ENCODE measurements around the gene ARHGAP23. TPM values are rescaled to one million over a fixed set of nuclear protein-coding genes. Genes with fewer than 3 reads are reported as not detected.
"Not testable (repeated sequence)": the region's sequence is repeated elsewhere in the genome, so short reads cannot be mapped to it uniquely, and the experiment has no call there.

ARHGAP23 gene
- total RNA-seq, 1 experiment from 2014 or later, result 129 TPM

- intact Hi-C loops (cut with micrococcal nuclease; ENCODE audit: unreplicated experiment), result no loop called here
- Histone ChIP-seq H3K79me2 (ENCODE audit: low read depth) (no peaks in the 10 kb centered on the region), H3K4me3 (no peak overlapping the region), H4K20me1 (ENCODE audit: insufficient read depth) (no peaks in the 10 kb centered on the region), H3F3A (ENCODE audit: insufficient read depth, low read depth) (peaks cover 11% of the 10 kb centered on the region; the same call in 1 of the 2 replicates), H3K4me1 (replicated peaks; ENCODE audit: insufficient read depth) (no peaks in the 10 kb centered on the region), H3K9me2 (ENCODE audit: insufficient read depth) (no peaks in the 10 kb centered on the region), H3K27me3 (ENCODE audit: insufficient read depth, low read depth) (no peaks in the 10 kb centered on the region), H2AFZ (no peak overlapping the region), H3K27ac (no peak overlapping the region), H3K9me3 (ENCODE audit: insufficient read depth, low read depth) (no peaks in the 10 kb centered on the region), H3K4me2 (no peak overlapping the region), H3K36me3 (ENCODE audit: low read depth) (no peaks in the 10 kb centered on the region)
- ChIA-PET CTCF (no interaction called here), POLR2A (ENCODE audit: unreplicated experiment) (no interaction called here)
- TF ChIP-seq EZH2 (IDR thresholded peaks at IDR 0.05; ENCODE audit: low read depth) (no peak), CTCF (conservative IDR thresholded peaks at IDR 0.05) (no peak)
- no TSS peak for BruUV-seq (replicated peaks)
- no peak for DNase-seq
Measured at GRCh38 chr17:38510421-38511149, 82.3 kb downstream of the ARHGAP23 start.

- DNase-seq, result no peak
- Histone ChIP-seq H3K36me3 (ENCODE audit: low read depth) (no peaks in the 10 kb centered on the region), H3K4me3 (no peak overlapping the region), H3K79me2 (ENCODE audit: low read depth) (no peaks in the 10 kb centered on the region), H3K27ac (no peak overlapping the region), H3K27me3 (ENCODE audit: insufficient read depth, low read depth) (no peaks in the 10 kb centered on the region), H3K9me3 (ENCODE audit: insufficient read depth, low read depth) (no peaks in the 10 kb centered on the region), H3K4me2 (no peak overlapping the region), H3K4me1 (replicated peaks; ENCODE audit: insufficient read depth) (no peaks in the 10 kb centered on the region), H3F3A (ENCODE audit: insufficient read depth, low read depth) (peaks cover 6% of the 10 kb centered on the region; the same call in 1 of the 2 replicates), H4K20me1 (ENCODE audit: insufficient read depth) (no peaks in the 10 kb centered on the region), H2AFZ (no peak overlapping the region), H3K9me2 (ENCODE audit: insufficient read depth) (no peaks in the 10 kb centered on the region)
- CTCF ChIA-PET, result no interaction called here
- BruUV-seq (replicated peaks), result TSS peak; percentile 49
- POLR2A ChIA-PET (ENCODE audit: unreplicated experiment), result interaction anchor here (0.6 kb wide), 1 partner anchor 59 kb away, joined by 5 read pairs; no protein-coding TSS in a partner anchor
- intact Hi-C loops (cut with micrococcal nuclease; ENCODE audit: unreplicated experiment), result no loop called here
- no peak for TF ChIP-seq CTCF (conservative IDR thresholded peaks at IDR 0.05)
- TF ChIP-seq EZH2 (IDR thresholded peaks at IDR 0.05; ENCODE audit: low read depth), result no peak
Measured at GRCh38 chr17:38511150-38512108, 83.2 kb downstream of the ARHGAP23 start.

- Histone ChIP-seq H3K27me3 (ENCODE audit: insufficient read depth, low read depth) (no peaks in the 10 kb centered on the region), H3K4me3 (no peak overlapping the region), H3K4me1 (replicated peaks; ENCODE audit: insufficient read depth) (no peaks in the 10 kb centered on the region), H2AFZ (no peak overlapping the region), H3K9me2 (ENCODE audit: insufficient read depth) (no peaks in the 10 kb centered on the region), H3K36me3 (ENCODE audit: low read depth) (no peaks in the 10 kb centered on the region), H3K4me2 (no peak overlapping the region), H3K27ac (no peak overlapping the region), H3F3A (ENCODE audit: insufficient read depth, low read depth) (peaks cover 5% of the 10 kb centered on the region; the same call in 1 of the 2 replicates), H3K79me2 (ENCODE audit: low read depth) (no peaks in the 10 kb centered on the region), H4K20me1 (ENCODE audit: insufficient read depth) (no peaks in the 10 kb centered on the region), H3K9me3 (ENCODE audit: insufficient read depth, low read depth) (no peaks in the 10 kb centered on the region)
- TF ChIP-seq CTCF (conservative IDR thresholded peaks at IDR 0.05) (no peak), EZH2 (IDR thresholded peaks at IDR 0.05; ENCODE audit: low read depth) (no peak)
- no peak for DNase-seq
- CTCF ChIA-PET, result interaction anchor here (0.6 kb wide), 1 partner anchor 395 kb away, joined by 4 read pairs; no protein-coding TSS in a partner anchor
- BruUV-seq (replicated peaks), result no TSS peak
- POLR2A ChIA-PET (ENCODE audit: unreplicated experiment), result interaction anchor here (0.6 to 0.7 kb wide), 2 partner anchors 45 to 150 kb away, joined by 6 to 8 read pairs; no protein-coding TSS in a partner anchor
- intact Hi-C loops (cut with micrococcal nuclease; ENCODE audit: unreplicated experiment), result no loop called here
Measured at GRCh38 chr17:38512473-38513058, 84.3 kb downstream of the ARHGAP23 start.

- H3K79me2 ChIP-seq (ENCODE audit: low read depth); H3K9me3 ChIP-seq (ENCODE audit: insufficient read depth, low read depth); H3K9me2 ChIP-seq (ENCODE audit: insufficient read depth); H3F3A ChIP-seq (ENCODE audit: insufficient read depth, low read depth); DNase-seq; CTCF ChIA-PET; H3K4me1 ChIP-seq (replicated peaks; ENCODE audit: insufficient read depth); H3K36me3 ChIP-seq (ENCODE audit: low read depth); H3K4me3 ChIP-seq; H3K4me2 ChIP-seq; POLR2A ChIA-PET (ENCODE audit: unreplicated experiment); intact Hi-C loops (cut with micrococcal nuclease; ENCODE audit: unreplicated experiment); H4K20me1 ChIP-seq (ENCODE audit: insufficient read depth); BruUV-seq (replicated peaks); H3K27ac ChIP-seq; H2AFZ ChIP-seq; H3K27me3 ChIP-seq (ENCODE audit: insufficient read depth, low read depth): not testable (repeated sequence)
Measured at GRCh38 chr17:38526526-38526925, 98.3 kb downstream of the ARHGAP23 start.
